DND-41 (cell line): ENCODE measurements around the gene ARL6IP4.

Experiments
- CTCF ChIP-seq: IDR thresholded peaks from 2 replicates; pipeline ENCODE4 v1.5.1; 2012; ENCODE audit warnings: borderline replicate concordance, low read length, moderate library complexity, mild to moderate bottlenecking; ENCODE audit not compliant: poor library complexity, severe bottlenecking; ENCODE audit errors: extremely low read depth
- EZH2 ChIP-seq: IDR thresholded peaks from 3 replicates; pipeline ENCODE4 v1.6.1; 2012; ENCODE audit warnings: borderline replicate concordance, low read depth, mild to moderate bottlenecking, moderate library complexity, low read length, inconsistent platforms; ENCODE audit not compliant: severe bottlenecking

GRCh38 chr12:122990961-122991622, 10.6 kb downstream of the ARL6IP4 start:
- no peak for TF ChIP-seq CTCF
- no peak for TF ChIP-seq EZH2
